Measurements from ENCODE around the gene PRLH.

PRLH gene, protein sequence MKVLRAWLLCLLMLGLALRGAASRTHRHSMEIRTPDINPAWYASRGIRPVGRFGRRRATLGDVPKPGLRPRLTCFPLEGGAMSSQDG

DNA sequence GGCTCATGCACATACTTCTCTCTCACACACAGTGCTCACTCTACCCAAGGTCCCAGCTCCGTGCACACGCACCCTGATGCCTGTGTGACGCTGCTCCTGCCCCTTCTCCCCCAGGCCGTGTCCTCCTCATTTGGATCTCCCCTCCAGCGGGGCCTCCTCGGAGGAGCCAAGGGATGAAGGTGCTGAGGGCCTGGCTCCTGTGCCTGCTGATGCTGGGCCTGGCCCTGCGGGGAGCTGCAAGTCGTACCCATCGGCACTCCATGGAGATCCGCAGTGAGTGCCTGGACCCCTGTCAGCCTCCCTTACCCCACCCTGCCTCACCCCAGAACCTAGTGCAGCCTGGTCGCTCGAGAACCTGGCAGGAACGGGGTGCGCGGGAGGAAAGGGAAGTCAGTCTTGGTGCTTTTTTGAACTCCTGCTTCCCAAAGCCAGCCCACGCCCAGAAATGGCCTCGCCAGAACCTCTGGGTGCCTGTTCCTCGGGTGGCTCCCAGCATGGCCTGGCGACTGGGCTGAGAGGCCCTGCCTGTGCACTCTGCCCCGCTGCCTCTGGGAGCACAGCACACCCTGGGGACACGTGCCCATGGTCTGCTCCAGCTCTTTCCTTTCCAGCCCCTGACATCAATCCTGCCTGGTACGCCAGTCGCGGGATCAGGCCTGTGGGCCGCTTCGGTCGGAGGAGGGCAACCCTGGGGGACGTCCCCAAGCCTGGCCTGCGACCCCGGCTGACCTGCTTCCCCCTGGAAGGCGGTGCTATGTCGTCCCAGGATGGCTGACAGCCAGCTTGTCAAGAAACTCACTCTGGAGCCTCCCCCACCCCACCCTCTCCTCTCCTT lies at the start of gene PRLH:
Gene PRLH, plus strand, starts transcription at position 174 of the 835 bp plus-strand sequence. Its CDS starts 0 bp downstream, at position 174.
- DNase-seq, result no peak

DNA sequence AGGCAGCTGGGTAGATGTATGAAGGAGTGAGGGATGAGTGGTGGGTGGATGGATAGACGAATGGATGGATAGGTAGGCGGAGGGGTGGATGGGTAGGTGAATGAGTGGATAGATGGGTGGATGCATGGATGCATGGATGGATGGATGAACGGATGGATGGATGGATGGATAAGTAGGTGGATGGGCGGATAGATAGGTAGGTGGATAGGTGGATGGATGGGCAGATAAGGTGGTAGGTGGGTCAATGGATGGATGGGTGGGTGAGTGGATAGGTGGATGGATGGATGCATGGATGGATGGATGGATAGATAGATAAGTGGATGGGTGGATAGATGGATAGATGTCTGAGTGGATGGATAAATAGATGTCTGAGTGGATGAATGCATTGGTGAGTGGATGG lies 49.2 kb upstream of the PRLH start:
- DNase-seq, result no peak

GRCh38 chr2:237517990-237518389 lies 48.4 kb upstream of the PRLH start:
- DNase-seq, result no peak

- no peak for DNase-seq
Measured at GRCh38 chr2:237519506-237520245, 46.7 kb upstream of the PRLH start.

DNA sequence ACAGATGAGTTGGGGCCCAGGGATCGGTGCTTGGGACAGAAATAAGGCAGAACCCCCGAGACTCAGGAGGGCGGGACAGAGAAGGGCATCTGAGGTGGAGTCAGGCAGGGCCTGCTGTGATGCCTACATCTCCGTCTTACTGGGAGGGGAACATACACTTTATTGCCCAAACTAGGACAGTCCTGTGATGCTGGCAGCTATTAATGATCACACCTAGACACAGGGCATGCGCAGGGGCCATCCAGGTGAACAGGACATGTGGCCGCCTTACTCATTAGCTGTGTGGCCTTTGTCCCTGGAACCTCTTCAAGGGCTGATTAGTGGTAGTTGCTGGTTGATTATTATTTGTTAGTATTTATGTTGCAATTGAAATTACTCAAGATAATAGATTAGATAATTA lies 46.1 kb upstream of the PRLH start:
- DNase-seq, result no peak

DNA sequence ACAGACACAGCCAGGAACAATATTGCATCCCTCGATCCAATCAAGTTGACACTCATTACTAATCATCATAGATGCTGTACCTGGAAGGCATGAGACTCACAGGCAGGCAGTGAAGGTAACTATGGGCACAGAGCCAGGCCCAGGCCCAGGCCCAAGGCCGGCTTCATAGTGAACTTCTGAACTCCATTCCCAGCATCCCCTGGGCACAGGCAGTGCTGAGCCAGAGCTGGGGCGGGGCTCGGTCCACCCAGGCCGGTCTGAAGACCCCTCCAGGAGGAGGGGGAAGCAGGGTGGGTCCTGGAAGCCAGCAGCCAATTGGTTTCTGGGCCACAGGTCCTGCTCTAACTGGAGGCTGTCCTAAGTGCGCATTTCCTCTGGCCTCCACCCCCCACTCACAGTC lies 41.7 kb upstream of the PRLH start:
- DNase-seq, result no peak

- DNase-seq, result no peak
Measured at GRCh38 chr2:237525559-237526157, 40.7 kb upstream of the PRLH start.

DNA sequence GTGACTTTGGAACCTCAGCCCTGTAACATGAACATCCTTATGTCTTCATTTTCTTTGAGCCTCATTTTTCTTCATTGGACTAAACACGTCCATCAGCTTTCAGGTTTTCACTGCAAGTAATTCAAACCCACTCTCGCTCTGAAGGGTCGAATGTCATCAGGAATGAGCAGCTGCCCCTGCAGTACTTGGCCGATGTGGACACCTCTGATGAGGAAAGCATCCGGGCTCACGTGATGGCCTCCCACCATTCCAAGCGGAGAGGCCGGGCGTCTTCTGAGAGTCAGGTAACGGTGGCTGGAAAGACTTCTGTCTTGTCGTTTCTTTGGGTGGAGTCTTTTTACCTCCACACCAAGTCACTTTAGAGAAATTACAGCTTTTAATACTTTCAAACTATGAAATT lies 39.1 kb upstream of the PRLH start:
- DNase-seq, result no peak

GRCh38 chr2:237527766-237528165 lies 38.6 kb upstream of the PRLH start:
- DNase-seq, result no peak

GRCh38 chr2:237529452-237530402 lies 36.6 kb upstream of the PRLH start:
- DNase-seq, result no peak

DNA sequence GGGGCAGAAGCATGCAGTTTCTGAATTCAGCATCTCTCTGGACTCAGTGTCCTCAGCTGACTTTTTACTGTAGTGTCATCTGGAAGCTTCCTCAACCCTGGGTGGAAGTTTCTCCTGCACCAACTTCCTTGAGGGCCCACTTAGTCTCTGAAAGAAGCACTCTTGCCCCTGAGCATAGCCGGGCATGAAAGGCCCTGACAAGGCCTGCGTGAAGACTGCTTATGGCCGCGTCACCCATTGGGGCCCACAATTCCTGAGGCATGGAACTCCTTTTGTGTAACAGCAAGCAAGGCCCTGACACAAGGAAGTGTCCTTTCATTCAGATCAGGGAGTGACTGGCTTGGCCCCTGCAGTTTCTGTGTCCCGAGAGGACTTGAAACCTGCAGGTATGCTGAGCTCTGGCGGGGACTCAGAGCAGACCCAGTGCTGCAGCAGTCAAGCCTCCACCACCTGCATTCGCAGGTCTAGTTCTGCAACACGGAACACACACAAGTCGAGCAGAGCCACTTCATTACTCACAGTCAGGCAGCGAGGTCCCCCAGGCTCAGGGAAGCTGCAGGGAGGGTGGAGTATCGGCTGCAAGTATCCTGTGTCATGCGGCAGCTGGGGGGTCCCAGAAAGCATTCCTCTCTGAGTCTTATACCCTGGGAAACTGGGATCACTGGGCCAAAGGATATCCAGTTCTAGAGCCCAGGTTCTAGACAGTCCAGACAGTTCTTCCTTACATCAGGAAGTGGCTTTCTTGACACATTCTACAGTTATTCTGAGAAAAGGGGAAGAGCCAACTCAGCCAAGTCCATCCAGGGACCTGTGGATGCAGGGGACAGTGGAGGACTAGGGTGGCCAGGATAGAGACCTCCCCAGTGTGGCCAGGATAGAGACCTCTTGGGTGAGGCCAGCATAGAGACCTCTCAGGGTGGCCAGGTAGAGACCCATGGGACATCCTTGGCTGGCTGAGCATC lies 35.6 kb upstream of the PRLH start:
- DNase-seq, result no peak

- DNase-seq, result no peak
Measured at GRCh38 chr2:237532160-237532559, 34.2 kb upstream of the PRLH start.

GRCh38 chr2:237533668-237534161 lies 32.7 kb upstream of the PRLH start:
- DNase-seq, result peak; percentile 64

DNA sequence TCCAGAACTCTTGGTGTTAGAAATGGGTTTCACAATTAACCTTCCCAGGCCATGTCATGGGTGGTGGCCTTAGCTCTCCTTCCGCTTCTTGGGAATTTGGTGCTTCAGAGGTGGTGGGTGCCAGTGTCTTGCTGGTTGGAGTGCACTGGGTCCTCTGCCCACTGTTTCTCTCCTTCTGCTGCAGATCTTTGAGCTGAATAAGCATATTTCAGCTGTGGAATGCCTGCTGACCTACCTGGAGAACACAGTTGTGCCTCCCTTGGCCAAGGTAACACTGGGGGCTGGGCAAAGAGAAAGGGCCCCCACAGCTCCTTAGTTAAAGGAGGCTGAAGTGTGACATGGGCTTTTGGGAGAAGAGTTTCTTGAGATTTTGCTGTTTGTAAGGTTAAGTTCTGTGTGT lies 32.0 kb upstream of the PRLH start:
- DNase-seq, result no peak

DNA sequence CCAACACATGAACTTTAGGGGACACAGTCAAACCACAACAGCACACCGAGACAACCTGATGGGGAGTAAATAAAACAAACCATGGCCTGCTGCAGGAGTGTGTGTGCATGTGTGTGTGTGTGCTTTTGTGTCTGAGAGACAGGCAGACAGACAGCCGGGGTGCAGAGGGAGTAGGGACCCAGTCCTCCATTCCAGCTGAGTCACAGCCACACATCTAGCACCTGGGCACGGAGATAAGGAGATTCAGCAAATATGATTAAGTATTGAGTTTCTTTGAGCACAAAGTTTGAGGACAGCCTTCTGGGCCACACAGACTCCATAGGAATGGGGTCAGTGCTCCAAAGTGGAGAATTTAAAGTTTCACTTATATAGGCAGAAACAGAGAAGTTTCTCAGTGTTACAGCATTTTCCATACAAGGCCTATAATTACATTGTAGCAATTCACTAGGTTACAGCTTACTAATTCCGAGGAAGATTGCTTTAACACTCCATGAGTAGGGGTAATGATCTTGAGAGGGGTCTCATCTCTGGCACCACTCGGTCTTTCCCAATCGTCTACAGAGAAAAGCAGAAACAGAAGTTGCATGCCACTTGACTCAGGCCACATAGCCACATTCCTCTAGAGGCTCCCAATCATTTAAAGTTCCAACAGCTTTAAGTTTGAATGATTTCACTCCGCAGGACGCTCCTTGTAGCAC lies 30.8 kb upstream of the PRLH start:
- DNase-seq, result no peak

DNA sequence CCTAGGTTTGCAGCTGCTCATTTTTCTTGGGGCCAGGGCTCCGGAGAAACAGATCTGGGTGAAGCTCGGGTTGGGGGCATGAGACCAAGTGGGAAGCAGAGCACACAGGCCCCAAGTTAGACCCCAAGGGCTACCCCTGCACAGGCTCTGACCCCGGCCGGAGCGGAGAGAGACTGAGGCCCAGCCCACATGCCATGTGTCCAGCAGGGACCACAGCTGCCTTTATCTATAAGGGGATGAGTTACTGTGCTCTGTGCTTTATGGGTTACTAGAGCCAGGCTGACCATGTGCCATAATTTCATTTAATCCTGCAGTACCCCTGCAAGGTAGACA lies 30.3 kb upstream of the PRLH start:
- no peak for DNase-seq

- DNase-seq, result no peak
Measured at GRCh38 chr2:237536617-237537016, 29.8 kb upstream of the PRLH start.

DNA sequence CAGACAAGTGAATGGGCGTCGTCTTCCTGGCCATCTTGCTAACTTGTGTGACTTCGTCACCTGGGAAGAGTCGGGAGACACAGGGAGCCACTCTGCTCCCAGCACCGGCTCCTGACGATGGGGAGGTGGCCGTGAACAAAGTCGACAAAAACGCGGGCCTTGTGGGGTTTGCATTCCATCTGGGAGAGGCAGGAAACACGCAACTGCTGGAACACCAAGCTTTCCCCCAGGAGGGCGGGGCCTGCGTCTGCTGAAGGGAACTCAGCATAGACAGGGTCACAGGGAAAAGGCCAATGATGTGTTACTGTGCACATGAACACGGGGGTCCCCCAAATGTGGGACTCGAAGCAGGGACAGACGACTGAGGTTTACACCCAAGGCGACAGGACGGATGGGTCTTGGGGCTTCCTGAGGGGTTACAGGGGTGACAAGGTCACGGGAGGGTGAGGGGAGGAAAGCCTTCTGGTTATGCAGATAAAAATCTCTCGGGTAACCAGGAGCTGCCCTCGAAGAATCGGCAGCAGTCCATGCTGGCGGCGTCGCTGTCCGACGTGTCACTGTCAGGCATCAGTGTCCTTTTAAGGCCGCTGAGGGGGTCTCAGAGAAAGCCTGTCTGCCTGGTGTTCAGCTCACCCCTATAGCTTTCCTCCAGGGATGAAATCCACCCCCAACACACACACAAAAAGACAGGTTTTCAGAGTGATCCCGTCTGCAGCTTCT lies 28.2 kb upstream of the PRLH start:
- DNase-seq, result no peak

DNA sequence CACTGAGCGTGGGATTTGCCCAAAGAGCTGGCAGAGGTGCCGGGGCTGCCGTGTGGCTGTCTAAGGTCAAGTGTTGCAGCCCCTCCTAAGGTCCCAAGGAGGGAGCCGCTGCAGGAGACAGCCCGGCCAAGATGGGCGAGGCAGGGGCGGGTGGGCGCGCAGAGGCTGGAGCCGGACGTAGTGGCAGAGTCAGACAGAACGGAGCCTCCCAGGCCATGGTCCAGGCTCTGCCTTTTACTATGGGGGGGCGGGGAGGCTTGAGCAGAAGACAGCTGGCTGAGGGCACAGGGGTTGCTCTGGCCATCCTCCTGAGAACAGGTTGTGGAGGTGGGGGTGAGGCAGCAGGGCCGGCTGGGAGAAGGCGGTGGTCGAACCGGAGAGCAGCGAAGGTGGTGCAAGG lies 27.5 kb upstream of the PRLH start:
- no peak for DNase-seq

DNA sequence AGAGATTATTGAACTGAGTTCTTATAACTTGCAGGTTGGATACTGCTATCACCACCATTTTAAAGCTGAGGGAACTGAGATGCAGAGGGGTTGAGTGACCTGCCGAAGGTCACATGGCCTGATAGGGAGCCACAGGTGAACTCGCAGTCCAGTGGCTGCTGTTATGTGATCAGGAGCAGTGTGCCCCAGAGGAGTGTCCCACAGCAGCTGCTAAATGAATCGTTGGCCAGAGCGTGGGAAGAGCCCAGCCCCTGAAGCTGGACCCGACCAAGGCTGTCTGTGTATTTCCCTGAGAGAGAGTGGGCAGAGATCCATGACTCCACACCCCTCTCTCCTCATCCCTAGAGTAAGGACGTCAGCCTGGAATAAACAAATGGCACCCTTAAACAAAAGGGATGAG lies 26.7 kb upstream of the PRLH start:
- DNase-seq, result no peak

Measured in NCI-H1436 (cell line).